Keratinocyte (primary cell): ENCODE results near the gene INPP4B. TPM values are rescaled to one million over a fixed set of nuclear protein-coding genes. Genes with fewer than 3 reads are reported as not detected.
"Not testable (repeated sequence)": the region's sequence is repeated elsewhere in the genome, so short reads cannot be mapped to it uniquely, and the experiment has no call there.

Experiments
- DNase-seq: peaks from one replicate; pipeline ENCODE4 v3.0.0-alpha.2; 2011; ENCODE audit warnings: low read depth, missing footprints, low spot score
- FAIRE-seq: peaks from 2 replicates; lab custom pipeline; 2011; peaks lifted over from hg19 to GRCh38; lab: Jason Lieb, UNC
- H2AFZ ChIP-seq: 2 replicates; pipeline ENCODE4 v1.6.0; 2012; ENCODE audit warnings: low read length, control low read depth, inconsistent platforms; ENCODE audit not compliant: control insufficient read depth
- H3K27ac ChIP-seq: 2 replicates; pipeline ENCODE4 v1.5.1; 2011; ENCODE audit warnings: low read length; ENCODE audit not compliant: control insufficient read depth, insufficient read depth
- H3K27me3 ChIP-seq: 3 replicates; pipeline ENCODE4 v1.6.0; 2011; ENCODE audit warnings: low read length; ENCODE audit not compliant: control insufficient read depth, insufficient read depth; ENCODE audit errors: extremely low read depth
- H3K36me3 ChIP-seq, 2 experiments: 2 replicates in 1 of 2; 3 replicates in 1 of 2; pipeline ENCODE4 v1.5.1; 2011; ENCODE audit warnings: low read length in 2 of 2, mild to moderate bottlenecking in 1 of 2; ENCODE audit not compliant: control insufficient read depth in 2 of 2, insufficient read depth in 2 of 2; ENCODE audit errors: extremely low read depth in 1 of 2
- H3K4me1 ChIP-seq: 3 replicates; pipeline ENCODE4 v1.5.1; 2011; ENCODE audit warnings: low read length; ENCODE audit not compliant: control insufficient read depth, insufficient read depth; ENCODE audit errors: extremely low read depth
- H3K4me2 ChIP-seq: 3 replicates; pipeline ENCODE4 v1.6.0; 2011; ENCODE audit warnings: low read depth, low read length; ENCODE audit not compliant: control insufficient read depth, insufficient read depth; ENCODE audit errors: extremely low read depth
- H3K4me3 ChIP-seq, 3 experiments: fragments of 200-600 bp in 1 of 3; sonication (generic) in 1 of 3; 2 replicates in 2 of 3; 3 replicates in 1 of 3; pipeline ENCODE4 v1.5.1; 2011 to 2016; ENCODE audit warnings: low read length in 3 of 3, mild to moderate bottlenecking in 3 of 3, control low read depth in 2 of 3, inconsistent platforms in 1 of 3, low read depth in 1 of 3, mixed read lengths in 1 of 3, mixed run types in 1 of 3, moderate library complexity in 1 of 3; ENCODE audit not compliant: control insufficient read depth in 2 of 3, insufficient read depth in 2 of 3; ENCODE audit errors: extremely low read depth in 1 of 3
- H3K79me2 ChIP-seq: 2 replicates; pipeline ENCODE4 v1.6.0; 2012; ENCODE audit warnings: low read length; ENCODE audit not compliant: control insufficient read depth, insufficient read depth
- H3K9ac ChIP-seq: 3 replicates; pipeline ENCODE4 v1.6.0; 2011; ENCODE audit warnings: low read length; ENCODE audit not compliant: control insufficient read depth, insufficient read depth; ENCODE audit errors: extremely low read depth
- H3K9me1 ChIP-seq: 3 replicates; pipeline ENCODE4 v1.6.0; 2011; ENCODE audit warnings: low read length; ENCODE audit not compliant: control insufficient read depth, insufficient read depth; ENCODE audit errors: extremely low read depth
- H3K9me3 ChIP-seq: 2 replicates; pipeline ENCODE4 v1.5.1; 2012; ENCODE audit warnings: low read depth, low read length; ENCODE audit not compliant: control insufficient read depth
- H4K20me1 ChIP-seq: 3 replicates; pipeline ENCODE4 v1.6.0; 2011; ENCODE audit warnings: low read length; ENCODE audit not compliant: control insufficient read depth, insufficient read depth; ENCODE audit errors: extremely low read depth
- CTCF ChIP-seq, 3 experiments: IDR thresholded peaks in 1 of 3; conservative IDR thresholded peaks in 1 of 3; optimal IDR thresholded peaks in 1 of 3; 2 replicates in 2 of 3; 3 replicates in 1 of 3; pipeline versions ENCODE3 to v1.5.1; 2011; ENCODE audit warnings: low read length in 3 of 3, mild to moderate bottlenecking in 3 of 3, moderate library complexity in 2 of 3, control low read depth in 1 of 3, inconsistent platforms in 1 of 3; ENCODE audit not compliant: insufficient read depth in 2 of 3; ENCODE audit errors: extremely low read depth in 1 of 3
- EZH2 ChIP-seq: IDR thresholded peaks from one replicate; pipeline ENCODE4 v1.6.1; 2012; ENCODE audit warnings: inconsistent platforms, mild to moderate bottlenecking, low read length, moderate library complexity
- dilution Hi-C: fragments of 300-500 bp; cut with MboI; formaldehyde crosslinking; loops from one replicate; pipeline ENCODE4 v1.7.0; 2020; ENCODE audit warnings: low sequenced_read_pairs; ENCODE audit not compliant: extremely low pct_ligation_motif_present
- polyA plus RNA-seq, 5 experiments: library from polyadenylated mRNA; depleted of rRNA in 3 of 5; stranded (reverse) in 3 of 5; stranded (forward) in 1 of 5; unstranded in 1 of 5; fragments of >200 nt; gene quantifications; 1 replicate in 1 of 5; 2 replicates in 3 of 5; 3 replicates in 1 of 5; pipeline versions ENCODE4 v1.2.1 to v1.2.3, GENCODE V29; 2011 to 2012; ENCODE audit warnings: missing spikeins in 2 of 5, low read depth in 1 of 5, low replicate concordance in 1 of 5

The INPP4B gene
- polyA plus RNA-seq, 1 donor (not counting 4 experiments of a cell fraction or from before 2014, with no cell fraction given), result 50.2 TPM

- H4K20me1 ChIP-seq, result no peaks in the 10 kb centered on the region
- peaks cover 51% of the 10 kb centered on the region for H3K4me1 ChIP-seq
- dilution Hi-C loops, result no loop called here
- peak overlapping the region; percentile 89 for H3K9ac ChIP-seq
- FAIRE-seq (peak; percentile 56), DNase-seq (no peak)
- peaks cover 62% of the 10 kb centered on the region for H3K79me2 ChIP-seq
- TF ChIP-seq CTCF (optimal IDR thresholded peaks at IDR 0.05 in 1 of 3, IDR thresholded peaks at IDR 0.05 in 1 of 3, conservative IDR thresholded peaks at IDR 0.05 in 1 of 3; ENCODE audit: extremely low read depth in 1 of 3, insufficient read depth in 2 of 3, low read length in 3 of 3) (no peak), EZH2 (no peak)
- no peak overlapping the region for H2AFZ ChIP-seq
- H3K4me2 ChIP-seq, result peak overlapping the region; percentile 92
- H3K9me3 ChIP-seq, result no peaks in the 10 kb centered on the region
- no peaks in the 10 kb centered on the region for H3K9me1 ChIP-seq
- H3K27ac ChIP-seq, result peak overlapping the region; percentile 99
- H3K4me3 ChIP-seq, result peak overlapping the region; percentile 54 to 78 (median 75)
- H3K36me3 ChIP-seq, result peaks cover 7 to 14% of the 10 kb centered on the region in 2 experiments
- no peaks in the 10 kb centered on the region for H3K27me3 ChIP-seq
Measured at GRCh38 chr4:142402900-142403299, 443.2 kb downstream of the INPP4B start.

GRCh38 chr4:142402156-142402555, 443.9 kb downstream of the INPP4B start:
- peaks cover 69% of the 10 kb centered on the region for H3K79me2 ChIP-seq
- H2AFZ ChIP-seq, result no peak overlapping the region
- no peaks in the 10 kb centered on the region for H3K9me3 ChIP-seq
- no peaks in the 10 kb centered on the region for H3K9me1 ChIP-seq
- H3K27me3 ChIP-seq, result no peaks in the 10 kb centered on the region
- no peaks in the 10 kb centered on the region for H4K20me1 ChIP-seq
- DNase-seq (no peak), FAIRE-seq (no peak)
- no peak overlapping the region for H3K9ac ChIP-seq
- peak overlapping the region; percentile 99 for H3K27ac ChIP-seq
- dilution Hi-C loops, result no loop called here
- peaks cover 46% of the 10 kb centered on the region for H3K4me1 ChIP-seq
- TF ChIP-seq CTCF (optimal IDR thresholded peaks at IDR 0.05 in 1 of 3, IDR thresholded peaks at IDR 0.05 in 1 of 3, conservative IDR thresholded peaks at IDR 0.05 in 1 of 3; ENCODE audit: extremely low read depth in 1 of 3, insufficient read depth in 2 of 3, low read length in 3 of 3) (no peak), EZH2 (no peak)
- H3K36me3 ChIP-seq, result peaks cover 7 to 14% of the 10 kb centered on the region in 2 experiments
- H3K4me2 ChIP-seq, result peak overlapping the region; percentile 92
- peak overlapping the region; percentile 28 to 75 (median 54) for H3K4me3 ChIP-seq

GRCh38 chr4:142397364-142397991, 448.6 kb downstream of the INPP4B start:
- not testable (repeated sequence) for DNase-seq, H3K27ac ChIP-seq, H2AFZ ChIP-seq, H3K9me1 ChIP-seq, H3K4me3 ChIP-seq, FAIRE-seq, H3K27me3 ChIP-seq, H4K20me1 ChIP-seq, H3K9me3 ChIP-seq, H3K9ac ChIP-seq
- Histone ChIP-seq H3K79me2 (peaks cover 96% of the 10 kb centered on the region), H3K36me3 (peaks cover 7 to 17% of the 10 kb centered on the region in 2 experiments), H3K4me2 (peak overlapping the region; percentile 49), H3K4me1 (peaks cover 39% of the 10 kb centered on the region)
- dilution Hi-C loops, result loop anchor here (25.0 kb wide), 1 partner anchor 165 kb away; no protein-coding TSS in a partner anchor
